Loucy (cell line): ENCODE results near the gene SUPT4H1.

ENCODE experiments used
- EZH2phosphoT487 ChIP-seq: fragments of 200-600 bp; IDR thresholded peaks from 2 replicates; pipeline ENCODE4 v1.6.1; 2018; ENCODE audit warnings: antibody characterized with exemption, mild to moderate bottlenecking, moderate library complexity, borderline replicate concordance
- TF ChIP-seq, protein P1 (sequence below): fragments of 200-600 bp; sonication (generic); conservative IDR thresholded peaks from 2 replicates; pipeline ENCODE4 v1.5.1; 2014; ENCODE audit warnings: mild to moderate bottlenecking, antibody characterized with exemption, low read length

DNA sequence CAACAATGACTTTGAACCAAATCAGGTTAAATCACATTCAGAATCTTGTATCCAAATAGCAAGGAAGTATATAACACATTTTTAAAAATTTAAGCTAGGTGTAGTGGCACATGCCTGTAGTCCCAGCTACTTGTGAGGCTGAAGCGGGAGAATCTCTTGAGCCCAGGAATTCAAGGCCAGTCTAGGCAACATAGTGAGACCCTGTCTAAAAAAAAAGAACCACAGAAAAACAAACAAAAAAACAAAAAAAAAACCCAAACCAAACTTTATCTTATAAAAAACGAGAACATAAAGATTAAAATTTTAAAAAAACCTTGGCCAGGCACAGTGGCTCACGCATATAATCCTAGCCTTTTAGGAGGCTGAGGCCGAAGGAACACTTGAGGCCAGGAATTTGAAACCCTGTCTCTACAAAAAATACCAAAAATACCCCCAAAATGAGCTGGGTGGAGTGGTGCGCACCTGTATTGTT lies 11.6 kb downstream of the SUPT4H1 start:
- TF ChIP-seq, protein P1, sequence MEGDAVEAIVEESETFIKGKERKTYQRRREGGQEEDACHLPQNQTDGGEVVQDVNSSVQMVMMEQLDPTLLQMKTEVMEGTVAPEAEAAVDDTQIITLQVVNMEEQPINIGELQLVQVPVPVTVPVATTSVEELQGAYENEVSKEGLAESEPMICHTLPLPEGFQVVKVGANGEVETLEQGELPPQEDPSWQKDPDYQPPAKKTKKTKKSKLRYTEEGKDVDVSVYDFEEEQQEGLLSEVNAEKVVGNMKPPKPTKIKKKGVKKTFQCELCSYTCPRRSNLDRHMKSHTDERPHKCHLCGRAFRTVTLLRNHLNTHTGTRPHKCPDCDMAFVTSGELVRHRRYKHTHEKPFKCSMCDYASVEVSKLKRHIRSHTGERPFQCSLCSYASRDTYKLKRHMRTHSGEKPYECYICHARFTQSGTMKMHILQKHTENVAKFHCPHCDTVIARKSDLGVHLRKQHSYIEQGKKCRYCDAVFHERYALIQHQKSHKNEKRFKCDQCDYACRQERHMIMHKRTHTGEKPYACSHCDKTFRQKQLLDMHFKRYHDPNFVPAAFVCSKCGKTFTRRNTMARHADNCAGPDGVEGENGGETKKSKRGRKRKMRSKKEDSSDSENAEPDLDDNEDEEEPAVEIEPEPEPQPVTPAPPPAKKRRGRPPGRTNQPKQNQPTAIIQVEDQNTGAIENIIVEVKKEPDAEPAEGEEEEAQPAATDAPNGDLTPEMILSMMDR = no peak
- TF ChIP-seq EZH2phosphoT487 = no peak
